ACHN (cell line): ENCODE results near the gene ADAMTS19.

ENCODE experiments used
- DNase-seq: peaks from one replicate; pipeline ENCODE4 v3.0.0-alpha.2; 2015
- in situ Hi-C: cut with HindIII; loops from 2 replicates; pipeline ENCODE4 v1.10.0; 2017; ENCODE audit warnings: low sequenced_read_pairs, low pct_ligation_motif_present, low pct_unique_long_range_greater_than_20kb

ADAMTS19 gene

DNA sequence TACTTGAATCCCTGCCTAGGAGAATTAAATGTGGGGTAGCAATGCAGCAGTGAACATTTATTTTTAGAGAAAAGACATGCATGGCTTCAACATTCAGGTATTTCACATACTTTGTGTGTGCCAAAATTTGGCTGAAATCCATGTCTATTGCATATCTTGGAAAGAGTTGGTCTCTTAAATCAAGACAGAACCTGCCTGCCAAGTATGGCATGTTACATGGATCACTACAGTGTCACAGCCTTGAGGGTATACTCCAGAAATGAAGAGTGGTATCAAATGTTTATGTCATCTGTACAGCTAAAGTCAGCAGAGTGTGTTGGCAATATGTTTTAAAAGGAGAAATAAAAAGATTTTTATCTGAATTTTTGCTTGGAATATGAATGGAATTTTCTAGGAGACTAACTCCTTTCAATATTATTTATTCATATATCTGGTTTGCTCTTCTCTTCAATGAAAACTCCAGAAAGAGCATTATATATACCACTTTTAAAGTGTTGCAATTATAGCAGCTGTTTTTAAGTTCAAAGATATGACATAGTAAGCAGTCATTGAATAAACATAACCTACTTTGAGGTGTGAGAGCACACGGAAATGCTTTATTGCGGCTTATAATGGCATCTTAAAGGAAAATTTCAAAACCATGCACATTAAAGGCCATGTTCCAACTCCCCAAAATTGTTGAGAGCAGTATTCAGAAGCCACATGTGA is 192.4 kb downstream of the ADAMTS19 start:
- DNase-seq, result no peak
- in situ Hi-C loops, result no loop called here

DNA sequence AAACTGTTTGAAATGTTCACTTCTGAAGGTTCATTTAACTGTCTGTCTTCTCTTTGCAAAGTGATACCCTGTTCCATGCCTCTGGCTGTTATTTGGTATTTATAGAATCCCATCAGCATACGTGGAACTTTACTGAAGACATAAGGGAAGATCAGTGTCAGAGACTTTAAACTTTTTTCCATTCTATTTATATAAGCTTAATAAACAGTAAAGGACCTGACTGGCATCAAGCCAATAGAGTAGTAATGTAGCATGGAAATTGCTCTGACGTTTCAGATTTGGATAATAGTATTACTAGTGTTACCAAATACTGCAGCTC is 192.9 kb downstream of the ADAMTS19 start:
- in situ Hi-C loops, result no loop called here
- DNase-seq, result no peak

DNA sequence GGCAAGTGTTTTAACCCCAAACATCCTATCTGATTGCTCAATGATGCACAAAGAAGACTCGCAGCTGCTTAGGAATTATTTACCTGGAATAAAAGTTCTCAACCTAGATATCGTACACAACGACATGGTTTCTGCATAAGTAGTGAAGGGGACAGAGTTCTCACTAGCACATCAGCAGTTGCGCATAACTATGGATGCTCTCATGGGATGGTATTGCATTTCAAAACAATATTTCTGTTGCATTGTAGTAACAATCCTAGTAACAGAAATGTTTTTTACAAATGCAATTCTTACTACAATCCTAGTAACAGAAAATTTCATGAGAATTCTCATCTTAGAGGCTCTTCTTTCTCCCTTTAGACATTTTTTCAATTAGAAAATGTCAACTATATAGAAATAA is 193.3 kb downstream of the ADAMTS19 start:
- no peak for DNase-seq
- in situ Hi-C loops, result no loop called here

DNA sequence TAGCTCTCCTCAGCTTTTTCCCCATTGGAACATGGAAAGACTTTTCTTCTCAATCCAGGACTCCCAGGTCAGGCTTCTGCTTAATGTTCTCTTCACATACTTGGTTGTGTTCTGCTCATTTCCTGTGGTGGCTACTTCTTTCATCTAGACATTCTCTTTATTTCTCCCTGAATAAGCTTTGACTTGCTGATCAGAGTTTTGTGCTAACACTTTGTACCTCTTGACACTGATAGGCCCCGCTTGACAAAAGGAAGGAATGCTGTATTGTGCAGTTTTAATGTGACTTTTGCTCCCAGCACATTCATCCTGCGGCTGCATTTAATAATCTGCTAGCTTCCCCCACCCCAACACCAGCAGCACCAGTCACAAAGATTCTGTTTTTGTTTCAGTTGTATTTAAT is 196.9 kb downstream of the ADAMTS19 start:
- in situ Hi-C loops, result no loop called here
- no peak for DNase-seq

DNA sequence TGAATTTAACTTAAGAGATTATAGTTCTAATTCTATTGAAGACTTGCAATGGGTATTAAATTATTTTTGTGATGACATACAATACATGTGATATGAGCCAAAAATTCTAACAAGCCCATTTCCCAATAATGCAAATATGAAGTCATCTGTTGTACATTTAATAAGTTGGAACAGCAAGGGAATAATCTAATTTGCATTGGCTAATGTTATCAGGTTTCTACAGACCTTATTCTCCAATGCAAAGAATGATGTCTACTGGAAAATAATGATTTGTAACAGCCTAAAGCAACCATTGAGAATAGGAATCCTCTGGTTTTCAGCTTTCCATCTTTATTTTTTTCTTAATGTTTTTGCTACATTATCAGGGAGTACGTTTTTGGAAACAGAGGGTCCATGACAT is 198.7 kb downstream of the ADAMTS19 start:
- in situ Hi-C loops, result no loop called here
- DNase-seq, result no peak

DNA sequence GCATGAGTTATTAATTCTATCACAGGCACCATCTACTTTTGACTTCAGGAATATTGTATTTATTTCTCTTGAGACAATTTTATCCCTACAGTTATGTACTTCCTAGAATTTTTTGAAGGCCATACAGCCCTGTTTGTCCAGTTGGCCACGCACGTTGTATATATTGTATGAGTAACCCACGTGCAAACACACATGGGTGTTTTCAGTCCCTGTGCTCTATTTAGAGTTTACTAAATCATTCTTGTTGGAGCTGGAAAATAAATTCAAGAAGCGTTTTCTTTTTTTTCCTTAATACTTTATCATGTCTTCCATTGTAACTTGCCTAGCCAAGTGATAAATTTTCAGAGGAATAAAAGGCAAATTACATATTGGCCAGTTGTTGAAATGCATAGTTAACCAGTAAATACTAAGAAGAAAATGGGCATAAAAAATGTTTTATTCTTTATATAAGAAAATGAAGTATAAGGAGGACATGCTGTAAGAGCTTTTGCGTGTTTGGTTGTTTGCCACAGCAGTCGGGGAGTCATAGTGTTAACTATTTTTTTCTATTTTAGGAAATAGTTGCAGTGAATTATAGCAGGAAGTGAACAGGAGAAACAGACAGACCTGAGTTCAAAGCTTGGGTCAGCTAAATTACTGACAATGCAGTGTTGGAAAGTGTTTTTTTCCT is 201.4 kb downstream of the ADAMTS19 start:
- no peak for DNase-seq
- in situ Hi-C loops, result no loop called here

DNA sequence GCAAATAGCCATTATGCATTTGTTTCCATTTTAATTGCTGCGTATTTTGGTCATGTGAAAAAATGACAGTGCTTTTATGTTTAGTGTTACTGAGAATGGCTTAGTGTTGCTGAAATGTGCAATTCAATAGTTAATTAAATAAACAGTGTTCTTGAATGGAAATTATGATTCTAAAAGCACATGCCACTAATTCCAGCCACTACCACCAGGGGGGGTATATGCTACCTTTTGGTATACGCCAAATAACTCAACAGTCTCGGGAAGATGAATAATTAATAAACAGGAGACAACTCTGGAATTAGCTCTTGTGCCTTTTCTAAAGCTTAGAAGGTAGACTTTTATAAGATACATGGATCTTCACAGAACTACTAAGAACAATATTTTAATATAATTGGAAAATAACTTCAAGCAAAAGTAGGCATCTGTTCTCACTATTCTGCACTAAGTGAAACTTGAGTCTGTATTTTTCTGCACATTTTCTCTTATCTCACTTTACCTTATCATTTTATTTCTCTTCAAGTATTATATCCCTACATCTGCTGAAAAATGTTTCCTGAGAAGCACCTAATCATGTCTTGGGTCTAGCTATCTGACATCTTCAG is 204.3 kb downstream of the ADAMTS19 start:
- peak; percentile 51 for DNase-seq
- in situ Hi-C loops, result no loop called here

DNA sequence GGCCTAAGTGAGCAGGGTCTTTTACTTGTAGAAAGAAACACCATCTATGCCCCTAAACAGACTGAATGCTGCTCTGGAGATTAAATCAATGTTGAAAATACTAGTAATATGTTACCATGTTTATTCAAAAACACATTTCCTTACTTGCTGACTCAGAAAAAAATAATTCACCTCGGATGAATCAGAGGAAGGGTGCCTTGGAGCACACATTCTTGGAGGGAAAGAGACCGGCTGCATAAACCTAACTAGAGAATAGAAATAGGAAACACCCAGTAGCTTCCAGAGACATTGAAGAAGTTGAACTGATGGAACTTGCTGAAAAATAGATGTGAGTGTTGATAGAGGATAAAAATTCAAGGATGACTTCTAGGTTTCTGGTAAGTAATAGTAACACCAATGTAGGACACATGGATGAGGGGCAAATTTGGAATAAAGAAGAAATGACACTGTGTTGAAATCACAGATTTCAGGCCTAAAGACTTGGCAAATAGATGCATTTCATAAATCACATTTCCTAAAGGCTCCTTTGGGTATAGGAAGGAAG is 210.9 kb downstream of the ADAMTS19 start:
- in situ Hi-C loops, result no loop called here

DNA sequence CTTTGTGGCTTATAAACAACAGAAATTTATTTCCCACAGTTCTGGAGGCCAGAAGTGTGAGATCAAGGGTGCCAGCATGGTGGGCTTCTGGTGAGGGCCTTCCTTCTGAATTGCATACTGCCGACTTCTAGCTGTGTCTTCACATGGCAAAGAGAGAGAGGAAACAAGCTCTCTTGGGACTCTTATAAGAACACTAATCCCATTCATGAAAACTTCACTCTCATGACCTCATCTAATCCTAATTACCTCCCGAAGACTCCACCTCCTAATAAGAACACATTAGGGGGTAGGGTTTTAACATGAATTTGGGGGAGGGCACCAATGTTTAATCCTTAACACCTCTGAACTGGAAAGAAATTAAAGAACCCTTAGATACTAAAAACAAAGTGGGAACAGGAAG is 211.9 kb downstream of the ADAMTS19 start:
- in situ Hi-C loops, result no loop called here
- DNase-seq, result no peak

More for the DNA sequence above, 210.9 kb downstream of the ADAMTS19 start:
- peak; percentile 61 for DNase-seq

DNA sequence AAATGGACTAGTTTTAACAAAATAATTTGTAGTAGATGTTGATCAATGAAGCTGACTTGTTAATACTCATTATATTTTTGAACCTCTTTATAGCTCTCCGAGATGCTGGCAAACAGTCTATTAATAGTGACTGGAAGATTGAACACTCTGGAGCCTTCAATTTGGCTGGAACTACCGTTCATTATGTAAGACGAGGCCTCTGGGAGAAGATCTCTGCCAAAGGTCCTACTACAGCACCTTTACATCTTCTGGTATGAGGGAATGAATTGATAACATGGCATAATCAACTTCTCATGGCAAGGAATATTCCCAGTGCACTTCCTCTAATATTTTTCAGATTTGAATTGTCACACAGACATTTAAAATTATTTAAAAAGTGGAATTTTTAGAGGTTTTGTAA is 219.6 kb downstream of the ADAMTS19 start:
- DNase-seq, result no peak
- in situ Hi-C loops, result no loop called here

DNA sequence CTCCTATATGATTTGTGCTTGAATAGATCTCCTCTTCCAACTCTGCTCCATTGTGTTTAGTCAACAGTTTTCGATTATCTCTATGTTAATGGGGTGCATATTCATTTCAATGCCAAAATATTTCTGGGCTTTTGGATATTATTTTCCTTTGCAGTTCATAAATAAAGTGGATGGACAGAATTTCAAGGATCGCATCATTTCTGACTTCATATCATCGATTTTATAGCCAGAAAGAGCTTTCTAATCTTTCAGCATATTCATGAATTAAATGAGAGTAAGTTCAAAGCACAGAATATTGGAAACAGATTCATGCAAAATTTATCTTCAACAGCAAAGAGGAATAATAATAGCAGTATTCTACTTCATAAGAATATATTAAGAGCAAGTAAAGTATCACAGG is 227.8 kb downstream of the ADAMTS19 start:
- DNase-seq, result no peak

DNA sequence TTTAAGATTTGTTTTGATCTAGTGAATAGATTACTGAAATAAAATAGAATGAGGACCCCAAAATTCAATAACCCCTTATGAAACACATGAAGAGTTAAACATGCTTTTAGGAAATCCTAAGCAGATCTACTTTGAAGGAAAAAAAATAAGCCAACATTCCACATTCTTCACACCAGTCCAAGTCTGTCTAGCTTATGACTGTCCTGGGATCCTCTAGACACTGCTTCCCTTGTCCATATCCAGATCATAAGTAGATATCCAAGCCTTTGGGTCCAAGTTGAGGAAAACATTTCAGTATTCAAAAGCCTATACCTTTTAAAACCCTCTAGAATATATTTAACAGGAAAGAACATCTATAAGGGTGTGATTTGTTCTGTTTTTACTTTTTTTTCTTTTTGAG is 228.9 kb downstream of the ADAMTS19 start:
- no peak for DNase-seq
- in situ Hi-C loops, result no loop called here

More for the DNA sequence above, 227.8 kb downstream of the ADAMTS19 start:
- in situ Hi-C loops, result no loop called here

DNA sequence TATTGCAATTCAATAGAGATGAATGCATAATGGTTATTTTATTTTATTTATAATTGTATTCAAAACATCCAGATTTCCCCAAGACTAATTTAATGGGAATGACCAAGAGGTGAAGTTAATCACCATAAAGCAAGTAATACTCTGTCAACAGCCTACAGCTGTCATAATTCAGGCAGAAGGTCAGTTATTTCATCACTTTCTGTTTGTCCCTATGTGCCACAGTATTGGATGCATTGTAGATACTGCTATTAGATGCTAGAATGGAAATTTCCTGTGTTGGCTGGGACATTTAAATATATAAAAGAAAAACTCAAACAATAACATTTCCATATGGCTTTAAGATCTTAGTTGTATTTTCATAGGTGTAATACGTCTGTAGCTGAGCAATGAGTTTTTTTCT is 231.1 kb downstream of the ADAMTS19 start:
- in situ Hi-C loops, result no loop called here
- no peak for DNase-seq

DNA sequence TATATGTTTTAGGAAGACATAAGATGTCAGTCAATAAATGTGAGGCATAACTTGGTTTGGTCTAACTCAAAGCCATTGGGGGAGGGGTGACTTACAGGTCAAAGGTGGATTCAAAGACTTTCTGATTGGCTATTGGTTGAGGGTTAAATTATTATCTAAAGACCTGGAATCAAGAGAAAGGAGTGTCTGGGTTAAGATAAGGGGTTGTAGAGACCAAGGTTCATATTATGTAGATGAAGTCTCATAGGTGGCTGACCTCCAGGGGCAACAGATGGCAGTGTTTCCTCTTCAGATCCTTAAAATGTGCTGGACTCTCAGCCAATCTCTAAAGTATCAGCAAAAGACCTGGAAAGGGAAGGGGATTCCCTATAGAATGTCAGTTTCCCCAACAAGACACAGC is 236.5 kb downstream of the ADAMTS19 start:
- DNase-seq, result no peak
- in situ Hi-C loops, result no loop called here

DNA sequence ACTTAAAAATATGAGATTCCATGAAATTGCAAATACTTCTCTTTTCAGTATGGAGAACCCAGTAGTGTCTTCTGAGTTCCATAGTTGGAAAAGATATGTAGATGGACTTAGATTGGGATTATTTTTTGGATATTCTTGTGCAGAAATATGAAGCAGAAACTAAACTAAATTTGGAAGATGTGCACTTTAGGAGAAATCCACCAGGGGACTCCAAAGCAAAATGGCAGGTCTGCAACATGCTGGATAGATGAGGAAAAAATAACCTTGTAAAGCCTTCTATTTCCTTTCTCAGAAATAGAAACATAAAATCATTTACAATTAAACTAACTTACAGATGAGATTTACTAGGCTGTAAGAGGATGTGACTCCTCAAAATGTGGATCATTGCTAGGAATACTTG is 238.6 kb downstream of the ADAMTS19 start:
- in situ Hi-C loops, result no loop called here
- no peak for DNase-seq

DNA sequence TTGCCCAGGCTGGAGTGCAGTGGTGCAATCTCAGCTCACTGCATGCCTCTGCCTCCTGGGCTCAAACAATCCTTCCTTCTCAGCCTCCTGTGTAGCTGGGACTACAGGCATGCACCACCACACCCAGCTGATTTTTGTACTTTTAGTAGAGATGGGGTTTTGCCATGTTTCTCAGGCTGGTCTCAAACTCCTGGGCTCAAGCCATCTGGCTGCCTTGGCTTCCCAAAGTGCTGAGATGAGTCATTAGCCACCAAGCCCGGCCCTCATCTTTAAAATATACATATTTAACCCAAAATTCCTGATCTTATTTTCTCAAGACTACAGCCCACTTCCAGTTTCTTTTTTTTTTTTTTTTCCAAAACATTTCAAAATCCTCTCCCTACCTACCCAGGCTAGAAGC is 256.1 kb downstream of the ADAMTS19 start:
- DNase-seq, result no peak

DNA sequence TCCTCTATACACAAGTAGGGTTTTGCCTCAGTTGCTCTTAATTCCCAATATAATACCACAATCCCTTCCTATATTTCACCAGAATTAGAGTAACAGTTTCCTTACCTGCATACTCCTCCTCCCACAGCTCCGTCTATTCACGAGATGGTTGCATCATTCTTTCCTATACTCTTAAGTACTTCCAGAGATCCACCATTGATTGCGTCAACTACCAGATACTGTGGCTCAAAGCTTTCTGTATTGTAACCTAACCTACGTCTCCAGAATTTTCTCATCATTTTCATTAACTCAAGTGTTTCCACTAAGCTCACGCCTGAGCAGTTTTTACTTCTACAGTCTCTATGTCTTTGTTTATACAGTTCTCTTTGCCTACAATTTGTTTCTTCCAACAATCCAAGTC is 256.6 kb downstream of the ADAMTS19 start:
- no peak for DNase-seq
- in situ Hi-C loops, result no loop called here

More for the DNA sequence above, 256.1 kb downstream of the ADAMTS19 start:
- in situ Hi-C loops, result no loop called here

DNA sequence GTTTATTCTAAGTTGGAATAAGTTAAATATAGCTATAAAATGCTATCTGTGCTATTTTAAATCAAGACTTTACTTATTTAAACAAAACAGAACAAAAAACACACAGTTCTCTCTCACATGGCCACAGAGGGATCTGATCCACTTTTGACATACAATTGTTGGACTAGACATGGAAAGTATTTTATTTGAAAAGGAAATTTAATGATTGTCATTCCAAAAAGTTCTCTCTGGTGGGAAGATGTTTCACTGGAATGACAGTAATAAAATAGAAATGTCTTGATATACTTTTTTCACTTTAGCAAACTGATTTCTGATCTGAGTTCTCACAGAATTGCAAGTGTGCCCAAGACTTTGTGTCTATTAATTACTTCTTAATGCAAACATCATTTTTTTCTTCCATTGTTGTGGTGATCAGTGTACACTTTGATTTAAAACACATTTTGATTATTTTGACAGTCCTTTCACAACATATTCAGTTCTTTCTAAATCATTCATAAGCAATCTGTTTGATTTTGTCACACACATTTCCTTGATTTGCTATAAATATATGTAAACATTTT is 257.7 kb downstream of the ADAMTS19 start:
- DNase-seq, result no peak
- in situ Hi-C loops, result no loop called here

DNA sequence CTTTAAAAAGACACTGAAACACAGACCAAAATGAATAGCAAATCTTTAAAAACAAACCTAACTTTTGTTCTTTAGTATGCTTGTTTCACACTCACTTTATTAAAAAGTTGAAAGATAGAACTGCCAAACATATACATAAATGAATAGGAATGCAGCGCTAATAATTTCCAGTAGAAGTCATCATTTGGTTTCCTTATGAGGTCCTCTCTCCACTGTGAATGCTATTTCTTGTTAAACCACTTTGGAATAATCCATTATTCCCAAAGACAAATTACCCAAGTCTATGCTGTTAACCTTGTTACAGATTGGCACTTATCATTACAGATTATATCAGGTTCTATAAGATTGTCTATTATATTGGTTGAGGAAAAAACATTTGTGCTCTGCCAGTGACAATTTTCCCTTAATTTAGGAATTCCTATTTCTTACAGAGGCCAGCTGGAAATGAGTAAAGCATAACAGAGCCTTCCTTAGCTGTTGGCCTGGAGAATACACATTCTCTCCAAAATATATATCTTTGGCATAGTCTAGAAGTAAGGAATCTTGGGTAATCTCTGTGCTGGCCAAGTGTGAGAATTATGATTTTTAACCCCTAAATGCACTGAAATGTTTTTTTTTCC is 258.5 kb downstream of the ADAMTS19 start:
- in situ Hi-C loops, result no loop called here
- DNase-seq, result no peak
